A549 (cell line): Measurements from ENCODE around the gene RRP12. TPM values are rescaled to one million over a fixed set of nuclear protein-coding genes. Genes with fewer than 3 reads are reported as not detected.
A peak's percentile ranks its signal among the peaks of the same experiment; 100 is the strongest.

Experiments
- ATAC-seq, 2 experiments: fragments of 200-7000 bp in 1 of 2; fragments of >200 bp in 1 of 2; cut with Nextera tagmentation in 1 of 2; cut with Tn5 transposase in 1 of 2; 3 replicates each; pipeline versions ENCODE4 v1.8.0 to v1.9.1; 2018 to 2020; ENCODE audit warnings: mild to moderate bottlenecking in 1 of 2, moderate library complexity in 1 of 2
- CTCF ChIA-PET: fragments of 300-600 bp; sonication (Branson Sonifier 250); formaldehyde crosslinking; extraction: SDS; loops from one replicate; lab custom pipeline; 2021; ENCODE audit warnings: antibody characterized with exemption, inconsistent platforms; lab: Yijun Ruan, JAX
- POLR2A ChIA-PET: fragments of 350-600 bp; formaldehyde crosslinking; extraction: SDS; loops from one replicate; lab custom pipeline; 2021; ENCODE audit warnings: antibody characterized with exemption, inconsistent platforms; lab: Yijun Ruan, JAX
- DNase-seq, 2 experiments: peaks; one replicate each; pipeline versions ENCODE4 v3.0.0 to v3.0.0-alpha.2; 2011 to 2016; ENCODE audit warnings: low read depth in 1 of 2, low spot score in 1 of 2
- FAIRE-seq: peaks from 2 replicates; lab custom pipeline; 2011; peaks lifted over from hg19 to GRCh38; lab: Jason Lieb, UNC
- H3K27ac ChIP-seq, 2 experiments: fragments of >200 bp; sonication (Bioruptor Twin); formaldehyde crosslinking; 3 replicates each; pipeline ENCODE4 v1.5.1; 2016 to 2017
- H3K4me1 ChIP-seq: fragments of >200 bp; sonication (Bioruptor Twin); formaldehyde crosslinking; 3 replicates; pipeline ENCODE4 v1.6.1; 2016
- H3K4me2 ChIP-seq: fragments of >200 bp; sonication (Bioruptor Twin); formaldehyde crosslinking; 3 replicates; pipeline ENCODE4 v1.6.1; 2016
- H3K4me3 ChIP-seq: fragments of >200 bp; sonication (Bioruptor Twin); formaldehyde crosslinking; 3 replicates; pipeline ENCODE4 v1.5.1; 2016
- H3K9me3 ChIP-seq: fragments of >200 bp; sonication (Bioruptor Twin); formaldehyde crosslinking; 3 replicates; pipeline ENCODE4 v1.6.1; 2016
- CEBPB ChIP-seq, 2 experiments: fragments of >200 bp in 1 of 2; sonication (Bioruptor Twin) in 1 of 2; formaldehyde crosslinking in 1 of 2; IDR thresholded peaks; 2 replicates each; pipeline ENCODE4 v1.6.1; 2012 to 2016
- CHD2 ChIP-seq: fragments of 150-350 bp; IDR thresholded peaks from 2 replicates; pipeline ENCODE4 v1.6.1; 2014; ENCODE audit warnings: low read length; ENCODE audit not compliant: partially characterized antibody
- EHF ChIP-seq: fragments of 250-450 bp; sonication (Bioruptor Pico); IDR thresholded peaks from 2 replicates; pipeline ENCODE4 v1.5.0; 2020; ENCODE audit warnings: mild to moderate bottlenecking
- HEYL ChIP-seq: fragments of 250-450 bp; sonication (Bioruptor Pico); IDR thresholded peaks from 2 replicates; pipeline ENCODE4 v1.8.0; 2021; ENCODE audit warnings: mild to moderate bottlenecking, moderate library complexity
- JUN ChIP-seq, 2 experiments: fragments of >200 bp; sonication (Bioruptor Twin); formaldehyde crosslinking; IDR thresholded peaks; 2 replicates in 1 of 2; 3 replicates in 1 of 2; pipeline ENCODE4 v1.6.1; 2016 to 2017
- JUNB ChIP-seq: fragments of >200 bp; sonication (Bioruptor Twin); formaldehyde crosslinking; IDR thresholded peaks from 2 replicates; pipeline ENCODE4 v1.6.1; 2016
- MYC ChIP-seq: IDR thresholded peaks from 2 replicates; pipeline ENCODE4 v1.6.1; 2012; ENCODE audit warnings: mild to moderate bottlenecking, inconsistent platforms, low read length, improper control_type of control experiment, borderline replicate concordance
- PHF8 ChIP-seq: fragments of 200-600 bp; sonication (generic); IDR thresholded peaks from 2 replicates; pipeline ENCODE4 v1.6.1; 2016; ENCODE audit warnings: low read depth, mild to moderate bottlenecking, antibody characterized with exemption, moderate library complexity, borderline replicate concordance
- RNF2 ChIP-seq: fragments of 200-600 bp; sonication (generic); IDR thresholded peaks from 2 replicates; pipeline ENCODE4 v1.6.1; 2016; ENCODE audit warnings: low read depth, mild to moderate bottlenecking, antibody characterized with exemption, moderate library complexity, borderline replicate concordance
- SMC3 ChIP-seq: fragments of >200 bp; sonication (Bioruptor Twin); formaldehyde crosslinking; IDR thresholded peaks from 3 replicates; pipeline ENCODE4 v1.6.1; 2018; ENCODE audit warnings: inconsistent platforms
- SREBF2 ChIP-seq: fragments of 450-650 bp; IDR thresholded peaks from 2 replicates; pipeline ENCODE4 v1.6.1; 2014; ENCODE audit warnings: mild to moderate bottlenecking, moderate library complexity
- ZSCAN20 ChIP-seq: fragments of 250-450 bp; sonication (Bioruptor Pico); IDR thresholded peaks from 2 replicates; pipeline ENCODE4 v1.8.0; 2022; ENCODE audit warnings: mild to moderate bottlenecking, moderate library complexity
- WGBS: methylation state at CpG from one replicate; pipeline ENCODE4 v1.1.6; 2017; ENCODE audit errors: missing lambda C conversion rate; 5-methylcytosine and 5-hydroxymethylcytosine counted together
- polyA plus RNA-seq, 4 experiments: library from polyadenylated mRNA; depleted of rRNA in 3 of 4; stranded (reverse); fragments of >200 nt; fragmentation: RNase III in 1 of 4; extraction: RNeasy Plus Mini Kit Qiagen cat#74134 plus additional on column Dnase treatment in 1 of 4; gene quantifications; 2 replicates in 3 of 4; 3 replicates in 1 of 4; pipeline ENCODE4 v1.2.3, GENCODE V29; 2011 to 2017
- TF ChIP-seq, protein P1 (sequence below): fragments of >200 bp; sonication (Bioruptor Twin); formaldehyde crosslinking; IDR thresholded peaks from 3 replicates; pipeline ENCODE4 v1.6.1; 2016
- TF ChIP-seq, protein P2 (sequence below): IDR thresholded peaks from 2 replicates; pipeline ENCODE4 v1.6.1; 2012; ENCODE audit warnings: low read depth, borderline replicate concordance
- TF ChIP-seq, protein P3 (sequence below): fragments of 200-600 bp; sonication (generic); IDR thresholded peaks from 2 replicates; pipeline ENCODE4 v1.6.1; 2016; ENCODE audit warnings: antibody characterized with exemption, mild to moderate bottlenecking, moderate library complexity

RRP12 gene
- polyA plus RNA-seq, 2 of the 4 experiments (the other 2 are of a cell fraction) = 37.9 to 40.8 TPM

DNA sequence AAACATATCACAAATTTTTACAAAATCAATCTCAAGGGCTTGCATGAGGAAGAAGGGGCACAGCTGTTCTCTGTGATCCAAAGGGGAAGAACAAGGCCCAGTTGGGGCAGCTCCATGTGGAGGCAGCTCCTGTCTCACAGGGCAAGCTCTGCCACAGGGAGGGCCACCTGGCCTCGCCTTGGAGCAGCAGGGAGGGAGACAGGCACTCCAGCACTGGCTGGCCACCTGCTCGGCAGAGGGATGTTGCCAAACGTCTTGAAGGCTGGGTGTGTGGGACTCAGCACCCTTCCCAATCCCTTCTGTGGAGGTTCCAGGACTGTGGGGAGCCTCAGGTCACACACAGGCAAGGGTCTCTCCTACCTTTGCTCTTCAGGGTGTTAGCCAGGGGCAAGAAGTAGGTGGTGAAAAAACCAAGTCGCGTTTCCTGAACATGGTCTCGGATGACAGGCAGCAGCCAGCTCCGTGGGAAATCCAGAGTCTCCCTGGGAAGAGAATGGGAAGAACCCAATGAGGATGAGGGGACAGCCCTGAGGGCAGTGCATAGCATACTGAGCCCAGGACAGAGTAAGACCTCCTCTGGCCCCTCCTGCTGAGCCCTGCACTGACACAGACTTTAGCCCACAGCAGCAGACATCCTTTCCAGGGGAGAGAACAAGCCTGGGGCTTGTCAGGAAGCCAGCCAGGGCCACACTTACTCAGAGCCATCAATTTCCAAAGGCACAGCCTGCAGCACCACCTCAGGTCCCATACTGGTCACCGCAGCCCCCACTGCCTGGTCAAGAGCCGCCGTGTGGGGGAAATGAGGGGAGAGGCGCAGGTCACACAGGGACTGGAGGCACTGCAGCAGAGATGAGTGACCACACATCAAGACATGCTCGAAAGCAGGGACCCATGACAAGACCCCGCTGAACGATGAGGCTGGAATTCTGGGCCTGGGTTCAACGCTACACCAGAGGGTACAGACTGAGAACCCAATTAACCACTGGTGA lies 21.9 kb downstream of the RRP12 start:
- ChIA-PET POLR2A (no interaction called here), CTCF (interaction anchor here (1.7 kb wide), 1 partner anchor 22 kb away, joined by 3 read pairs; the partner anchor contains the start of gene RRP12)
- Histone ChIP-seq H3K4me3 (no peak overlapping the region), H3K4me2 (no peak overlapping the region), H3K4me1 (no peaks in the 10 kb centered on the region), H3K27ac (no peak overlapping the region), H3K9me3 (no peaks in the 10 kb centered on the region)
- DNase-seq (no peak), FAIRE-seq (no peak), ATAC-seq (peak; percentile 8 to 20; a peak in 4 of 6 replicates)
- TF ChIP-seq, protein P1, sequence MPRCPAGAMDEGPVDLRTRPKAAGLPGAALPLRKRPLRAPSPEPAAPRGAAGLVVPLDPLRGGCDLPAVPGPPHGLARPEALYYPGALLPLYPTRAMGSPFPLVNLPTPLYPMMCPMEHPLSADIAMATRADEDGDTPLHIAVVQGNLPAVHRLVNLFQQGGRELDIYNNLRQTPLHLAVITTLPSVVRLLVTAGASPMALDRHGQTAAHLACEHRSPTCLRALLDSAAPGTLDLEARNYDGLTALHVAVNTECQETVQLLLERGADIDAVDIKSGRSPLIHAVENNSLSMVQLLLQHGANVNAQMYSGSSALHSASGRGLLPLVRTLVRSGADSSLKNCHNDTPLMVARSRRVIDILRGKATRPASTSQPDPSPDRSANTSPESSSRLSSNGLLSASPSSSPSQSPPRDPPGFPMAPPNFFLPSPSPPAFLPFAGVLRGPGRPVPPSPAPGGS = no peak
- no peak for TF ChIP-seq JUN (IDR thresholded peaks at IDR 0.05)
- WGBS = 95% methylated on average over 14 of the region's 15 CpGs

DNA sequence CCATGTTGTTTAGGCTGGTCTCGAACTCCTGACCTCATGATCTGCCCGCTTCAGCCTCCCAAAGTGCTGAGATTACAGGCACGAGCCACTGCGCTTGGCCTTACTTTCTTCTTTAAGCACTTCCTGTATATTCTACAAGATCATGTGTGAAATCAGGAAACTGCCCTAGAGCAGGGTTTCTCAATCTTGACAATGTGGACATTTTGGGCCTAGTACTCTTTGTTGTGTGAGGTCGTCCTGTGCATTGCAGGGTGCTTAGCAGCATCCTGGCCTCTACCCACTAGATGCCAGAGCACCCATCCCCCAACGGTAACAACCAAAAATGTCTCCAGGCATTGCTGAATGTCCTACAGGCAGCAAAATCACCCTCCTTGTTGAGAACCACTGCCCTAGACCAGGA lies 24.7 kb downstream of the RRP12 start:
- DNase-seq (no peak), FAIRE-seq (no peak), ATAC-seq (no peak)
- H3K4me1 ChIP-seq = no peaks in the 10 kb centered on the region
- ChIA-PET CTCF (interaction anchor here (1.8 kb wide), 1 partner anchor 16 kb away, joined by 6 read pairs; no protein-coding TSS in a partner anchor), POLR2A (interaction anchor here (0.6 kb wide), 1 partner anchor 69 kb away, joined by 3 read pairs; no protein-coding TSS in a partner anchor)
- H3K9me3 ChIP-seq = no peaks in the 10 kb centered on the region
- H3K4me2 ChIP-seq = no peak overlapping the region
- 97% methylated on average over 6 of the region's 6 CpGs for WGBS
- H3K27ac ChIP-seq = no peak overlapping the region
- no peak overlapping the region for H3K4me3 ChIP-seq
- TF ChIP-seq SMC3 = no peak
- TF ChIP-seq, protein P2, sequence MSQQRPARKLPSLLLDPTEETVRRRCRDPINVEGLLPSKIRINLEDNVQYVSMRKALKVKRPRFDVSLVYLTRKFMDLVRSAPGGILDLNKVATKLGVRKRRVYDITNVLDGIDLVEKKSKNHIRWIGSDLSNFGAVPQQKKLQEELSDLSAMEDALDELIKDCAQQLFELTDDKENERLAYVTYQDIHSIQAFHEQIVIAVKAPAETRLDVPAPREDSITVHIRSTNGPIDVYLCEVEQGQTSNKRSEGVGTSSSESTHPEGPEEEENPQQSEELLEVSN = no peak
- TF ChIP-seq MYC = no peak
- no peak for TF ChIP-seq RNF2
- TF ChIP-seq, protein P3, sequence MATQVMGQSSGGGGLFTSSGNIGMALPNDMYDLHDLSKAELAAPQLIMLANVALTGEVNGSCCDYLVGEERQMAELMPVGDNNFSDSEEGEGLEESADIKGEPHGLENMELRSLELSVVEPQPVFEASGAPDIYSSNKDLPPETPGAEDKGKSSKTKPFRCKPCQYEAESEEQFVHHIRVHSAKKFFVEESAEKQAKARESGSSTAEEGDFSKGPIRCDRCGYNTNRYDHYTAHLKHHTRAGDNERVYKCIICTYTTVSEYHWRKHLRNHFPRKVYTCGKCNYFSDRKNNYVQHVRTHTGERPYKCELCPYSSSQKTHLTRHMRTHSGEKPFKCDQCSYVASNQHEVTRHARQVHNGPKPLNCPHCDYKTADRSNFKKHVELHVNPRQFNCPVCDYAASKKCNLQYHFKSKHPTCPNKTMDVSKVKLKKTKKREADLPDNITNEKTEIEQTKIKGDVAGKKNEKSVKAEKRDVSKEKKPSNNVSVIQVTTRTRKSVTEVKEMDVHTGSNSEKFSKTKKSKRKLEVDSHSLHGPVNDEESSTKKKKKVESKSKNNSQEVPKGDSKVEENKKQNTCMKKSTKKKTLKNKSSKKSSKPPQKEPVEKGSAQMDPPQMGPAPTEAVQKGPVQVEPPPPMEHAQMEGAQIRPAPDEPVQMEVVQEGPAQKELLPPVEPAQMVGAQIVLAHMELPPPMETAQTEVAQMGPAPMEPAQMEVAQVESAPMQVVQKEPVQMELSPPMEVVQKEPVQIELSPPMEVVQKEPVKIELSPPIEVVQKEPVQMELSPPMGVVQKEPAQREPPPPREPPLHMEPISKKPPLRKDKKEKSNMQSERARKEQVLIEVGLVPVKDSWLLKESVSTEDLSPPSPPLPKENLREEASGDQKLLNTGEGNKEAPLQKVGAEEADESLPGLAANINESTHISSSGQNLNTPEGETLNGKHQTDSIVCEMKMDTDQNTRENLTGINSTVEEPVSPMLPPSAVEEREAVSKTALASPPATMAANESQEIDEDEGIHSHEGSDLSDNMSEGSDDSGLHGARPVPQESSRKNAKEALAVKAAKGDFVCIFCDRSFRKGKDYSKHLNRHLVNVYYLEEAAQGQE = no peak
- TF ChIP-seq ZSCAN20 = no peak
- TF ChIP-seq EHF (CRISPR knock-in tag) = no peak
- TF ChIP-seq PHF8 = no peak
- no peak for TF ChIP-seq SREBF2
- TF ChIP-seq CHD2 = no peak
- TF ChIP-seq JUNB = no peak
- TF ChIP-seq CEBPB (IDR thresholded peaks at IDR 0.05) = no peak
- no peak for TF ChIP-seq HEYL (CRISPR knock-in tag)
- TF ChIP-seq, protein P1 = no peak
